HG02623 (cell line): Measurements from ENCODE around the gene AUTS2.

Source experiments
- ATAC-seq: cut with Tn5 transposase; IDR thresholded peaks from one replicate; pipeline ENCODE4 v1.9.1; 2021; ENCODE audit warnings: moderate library complexity; ENCODE audit not compliant: unreplicated experiment

The AUTS2 gene

GRCh38 chr7:70497793-70498192 lies 899.5 kb downstream of the AUTS2 start:
- ATAC-seq: no peak

- no peak for ATAC-seq
These were observed 900.1 kb downstream of the AUTS2 start for GRCh38 chr7:70498232-70498992.

DNA sequence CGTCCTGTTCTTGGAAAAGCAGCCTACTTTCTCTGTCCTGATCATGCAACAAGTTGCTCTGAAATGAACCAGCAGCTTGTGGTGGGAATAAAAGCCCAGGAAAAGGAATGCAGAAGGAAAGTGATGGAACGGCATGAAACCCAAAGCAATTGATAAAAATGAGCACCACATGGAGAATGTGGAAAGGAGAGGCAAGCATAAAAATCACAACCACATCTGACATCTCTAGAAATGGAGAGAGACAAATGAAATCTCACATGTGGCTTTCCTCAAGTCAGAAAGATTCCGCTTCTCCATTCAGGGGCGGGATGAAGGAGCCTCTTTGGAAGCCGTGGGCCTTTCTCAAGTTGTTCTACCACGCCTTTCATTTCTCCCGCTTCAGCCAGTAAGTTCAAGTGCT lies 902.0 kb downstream of the AUTS2 start:
- no peak for ATAC-seq

DNA sequence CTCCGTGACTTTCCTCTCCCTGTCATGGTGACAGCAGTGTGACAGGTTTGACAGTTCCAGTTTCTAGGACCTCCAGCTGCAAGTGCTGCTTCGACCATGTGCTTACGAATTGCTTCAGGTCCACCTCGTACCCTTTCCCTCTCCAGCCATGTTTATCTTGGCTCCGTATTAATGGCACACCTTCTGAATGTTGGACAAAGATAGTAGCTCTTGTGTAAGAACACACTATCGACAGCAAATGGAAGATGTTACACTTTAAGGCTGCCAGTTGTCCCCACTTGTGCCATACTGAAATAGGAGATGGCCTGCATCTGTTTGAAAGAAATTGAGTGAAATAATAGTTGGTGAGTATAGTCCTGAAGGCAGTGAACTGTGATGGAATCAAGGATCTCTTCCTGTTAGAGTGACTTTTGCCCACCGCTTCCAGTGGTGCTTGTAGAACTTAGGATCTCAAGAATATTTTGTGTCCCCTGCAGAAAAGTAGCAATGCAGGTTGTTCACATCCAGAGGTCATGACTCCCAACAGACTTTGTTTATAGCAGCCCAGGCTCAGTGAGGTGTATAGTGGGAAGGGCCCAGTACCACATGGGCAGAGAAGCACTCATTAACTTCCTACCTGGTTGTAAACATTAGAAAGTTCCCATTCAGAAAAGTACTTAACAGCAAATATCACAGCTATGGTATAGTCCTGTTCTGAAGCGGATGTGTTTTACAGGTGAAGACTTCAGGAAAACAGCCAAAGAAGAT lies 904.0 kb downstream of the AUTS2 start:
- ATAC-seq: no peak

DNA sequence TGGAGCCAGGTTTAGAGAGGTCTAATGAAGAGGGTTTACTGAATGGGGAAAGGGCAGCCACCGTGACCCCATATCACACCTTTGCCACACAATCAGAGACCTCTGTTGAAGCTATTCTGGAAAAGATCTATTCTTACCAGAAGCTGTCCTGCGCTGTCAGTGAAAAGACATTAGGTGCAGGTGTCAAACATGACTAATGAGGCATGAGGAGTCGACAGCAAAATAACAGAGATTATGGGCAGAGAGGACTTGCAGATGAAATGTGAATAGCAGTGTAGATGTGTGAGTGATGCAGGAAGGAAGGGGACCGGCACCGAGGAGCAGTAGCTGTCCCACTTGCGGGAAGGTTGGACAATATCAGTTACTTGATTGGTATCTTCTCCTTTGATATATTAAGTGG lies 906.0 kb downstream of the AUTS2 start:
- no peak for ATAC-seq

DNA sequence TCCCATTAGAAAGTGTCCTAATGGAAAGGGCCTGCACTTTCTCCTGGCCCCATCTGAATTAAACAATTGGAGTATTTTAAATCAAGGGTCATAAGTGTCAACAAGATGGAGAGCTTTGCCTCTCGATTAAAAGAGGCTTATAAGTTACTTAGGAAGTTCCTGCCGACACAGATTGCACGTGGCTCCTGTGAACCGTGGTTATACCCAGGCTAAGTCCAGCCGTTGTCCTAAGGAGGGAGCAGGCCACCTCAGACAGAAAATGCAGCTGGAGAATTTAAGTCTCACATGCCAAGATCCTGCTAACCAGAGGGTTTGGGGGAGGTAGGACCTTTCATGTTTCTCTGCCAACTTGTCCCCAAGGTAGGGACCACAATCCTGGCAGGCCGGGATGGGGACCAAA lies 907.2 kb downstream of the AUTS2 start:
- no peak for ATAC-seq

DNA sequence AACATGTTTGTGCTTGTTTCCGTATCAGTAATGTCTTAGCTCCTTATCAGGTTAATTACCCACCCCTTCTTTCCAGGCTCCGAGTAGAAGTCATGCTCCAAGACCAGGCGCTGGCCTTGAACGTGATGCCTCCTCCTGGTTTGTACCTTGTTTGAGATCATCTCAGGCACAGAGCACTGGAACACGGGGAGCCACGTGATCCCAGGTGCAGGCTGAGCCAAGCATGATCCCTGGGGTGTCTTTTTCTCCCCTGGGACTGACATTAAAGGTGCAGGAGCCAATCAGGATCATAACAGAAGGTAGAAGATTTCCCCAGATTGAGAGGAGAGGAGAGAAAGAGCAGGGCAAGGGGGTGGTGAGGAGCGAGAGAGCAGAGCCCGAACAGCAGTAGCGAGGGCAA lies 907.6 kb downstream of the AUTS2 start:
- no peak for ATAC-seq

GRCh38 chr7:70506434-70506833 lies 908.2 kb downstream of the AUTS2 start:
- no peak for ATAC-seq

GRCh38 chr7:70512144-70512543 lies 913.9 kb downstream of the AUTS2 start:
- no peak for ATAC-seq

DNA sequence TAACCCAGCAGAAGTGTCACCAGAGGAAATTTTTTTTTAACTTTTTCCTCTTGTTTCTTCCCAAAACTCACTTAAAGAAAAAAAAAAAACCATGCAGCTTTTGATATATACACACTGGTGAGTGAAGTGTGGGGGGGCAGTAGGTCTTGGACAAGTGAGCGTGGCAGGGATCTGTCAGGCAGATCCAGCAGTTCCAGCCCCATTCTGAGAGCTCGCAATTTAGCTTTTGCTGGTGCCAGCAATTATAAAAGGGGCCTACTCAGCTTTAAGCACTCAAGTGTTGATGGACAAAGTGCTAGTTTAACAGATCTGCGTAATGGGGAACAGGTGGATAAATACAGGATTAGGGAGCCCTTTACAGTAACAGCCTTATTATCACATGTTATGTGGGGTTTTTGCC lies 914.5 kb downstream of the AUTS2 start:
- ATAC-seq: no peak

DNA sequence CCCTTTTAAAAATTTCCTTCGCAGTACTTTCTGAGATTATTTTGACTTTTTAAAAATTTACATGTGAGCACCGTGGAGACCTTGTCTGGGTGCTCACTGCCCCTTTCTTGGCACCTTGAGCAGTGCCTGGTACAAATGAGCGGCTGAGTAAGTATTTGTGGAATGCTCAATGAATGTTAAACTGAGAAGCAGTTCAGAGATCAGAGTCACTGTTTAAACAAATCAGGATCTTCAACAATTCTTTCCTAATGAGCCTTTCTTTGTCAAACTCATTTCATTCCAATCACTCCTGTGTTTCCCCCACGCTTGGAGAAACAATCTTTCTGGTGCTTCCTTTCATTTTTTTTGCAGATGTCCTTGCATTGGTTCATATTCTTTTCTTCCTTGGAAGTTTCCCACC lies 922.3 kb downstream of the AUTS2 start:
- no peak for ATAC-seq

- no peak for ATAC-seq
These were observed 925.1 kb downstream of the AUTS2 start for GRCh38 chr7:70523249-70523988.

- no peak for ATAC-seq
These were observed 925.7 kb downstream of the AUTS2 start for GRCh38 chr7:70523989-70524351.

DNA sequence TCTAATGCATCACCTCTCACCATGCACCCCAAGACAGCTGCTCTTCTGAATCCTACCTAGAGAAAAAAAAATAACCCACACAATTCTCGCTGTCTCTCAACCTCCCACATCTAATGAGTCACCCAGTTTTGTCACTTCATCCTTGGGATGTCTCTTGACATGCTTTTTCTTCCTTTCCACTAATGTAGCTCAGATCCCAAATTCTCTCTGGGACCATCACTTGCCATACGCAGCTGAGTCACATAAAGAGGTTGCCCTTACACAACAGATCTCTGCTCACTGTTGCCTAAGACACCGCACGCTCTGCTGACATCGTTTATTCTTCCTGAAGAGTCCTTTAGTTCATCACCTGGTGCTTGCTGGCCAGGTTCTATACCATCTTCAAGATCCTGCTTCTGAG lies 927.7 kb downstream of the AUTS2 start:
- ATAC-seq: no peak

GRCh38 chr7:70527520-70528115 lies 929.3 kb downstream of the AUTS2 start:
- ATAC-seq: no peak

DNA sequence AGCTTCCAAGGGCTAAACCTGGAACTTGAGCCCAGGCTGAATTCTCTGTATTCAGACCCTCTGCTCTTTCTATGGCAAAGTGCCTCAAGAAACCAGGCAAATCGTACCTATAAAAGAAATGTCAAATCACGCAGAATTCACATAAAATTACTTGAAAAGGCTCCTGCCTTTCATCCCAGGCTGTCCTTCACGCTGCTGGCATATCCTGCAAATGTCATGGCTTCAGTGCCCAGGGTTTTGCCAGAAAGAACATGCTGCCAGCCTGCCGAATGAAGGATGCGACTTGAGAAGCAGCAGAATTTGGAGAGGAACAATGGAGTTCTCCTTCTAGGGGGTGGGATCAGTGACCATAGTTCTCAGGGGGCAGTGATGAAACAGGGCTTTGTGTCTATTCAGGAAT lies 931.2 kb downstream of the AUTS2 start:
- no peak for ATAC-seq

DNA sequence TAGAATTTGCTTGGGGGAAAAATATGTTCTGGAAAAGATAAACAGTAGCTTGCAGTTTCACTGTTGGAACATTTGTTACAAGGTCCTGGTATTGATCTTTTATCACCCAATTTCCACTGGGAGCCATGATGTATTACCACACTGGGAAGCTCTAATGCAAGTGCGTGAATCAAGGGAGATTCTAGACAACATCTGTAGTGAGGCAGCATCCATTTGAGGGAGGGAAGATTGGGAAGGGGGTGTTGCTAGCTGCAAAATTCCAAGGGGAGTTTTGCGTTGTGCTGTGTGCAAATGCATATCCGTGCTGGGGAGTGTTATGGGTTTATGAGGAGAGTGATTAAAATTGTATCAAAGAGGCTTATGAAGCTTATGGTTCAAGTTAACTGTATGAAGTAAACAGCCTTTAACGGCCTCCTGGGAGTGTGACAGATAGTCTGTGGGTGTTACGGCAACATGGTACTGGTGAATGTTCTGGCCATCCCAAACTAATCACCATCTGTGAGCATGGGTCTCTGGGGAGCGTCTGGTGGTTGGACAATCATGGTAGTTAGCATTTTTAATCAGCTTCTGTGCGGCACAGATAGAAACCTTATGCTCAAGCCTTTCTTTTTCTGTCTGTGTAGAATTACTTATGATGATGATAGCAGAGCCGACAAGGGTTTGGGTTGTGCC lies 931.8 kb downstream of the AUTS2 start:
- ATAC-seq: no peak

- ATAC-seq: no peak
These were observed 935.3 kb downstream of the AUTS2 start for GRCh38 chr7:70533614-70534013.

GRCh38 chr7:70539205-70539604 lies 940.9 kb downstream of the AUTS2 start:
- ATAC-seq: no peak

DNA sequence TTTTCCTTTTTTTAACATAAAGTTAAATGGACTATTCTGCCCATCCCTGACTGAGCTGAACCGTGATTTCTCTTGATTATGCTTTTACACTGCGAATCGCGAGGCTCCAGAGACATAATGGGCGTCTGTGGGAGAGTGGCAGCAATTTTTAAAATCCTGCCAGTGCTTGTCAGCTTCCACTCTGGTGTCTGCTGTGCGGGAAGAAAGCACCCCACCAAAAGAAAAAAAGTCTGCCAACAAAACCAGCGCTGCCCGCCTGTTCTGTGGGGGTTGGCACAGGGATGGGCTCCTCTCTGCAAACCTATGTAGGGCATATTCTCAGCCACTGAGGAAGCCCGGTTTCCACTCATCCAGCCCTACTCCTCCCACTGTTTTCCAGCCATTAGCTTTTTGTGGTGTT lies 941.3 kb downstream of the AUTS2 start:
- ATAC-seq: no peak

DNA sequence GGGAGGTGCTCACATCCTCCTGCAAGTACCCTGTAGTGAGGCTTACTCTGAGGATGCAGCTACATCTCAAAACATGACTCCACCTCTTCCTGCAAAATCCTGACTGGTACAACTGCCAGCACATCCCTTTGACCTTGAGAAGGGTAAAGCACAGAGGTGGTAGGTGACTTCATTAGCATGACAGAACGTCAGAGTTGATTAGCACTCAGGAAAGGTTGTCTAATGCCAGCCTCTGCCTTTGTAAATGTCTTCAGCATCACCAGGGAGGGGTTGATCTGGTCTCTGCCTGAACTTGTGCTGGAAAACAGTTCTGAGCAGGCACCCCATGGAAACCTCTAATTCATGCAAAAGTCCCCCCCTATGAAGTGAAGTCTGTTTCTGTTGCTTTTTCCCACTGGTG lies 942.4 kb downstream of the AUTS2 start:
- no peak for ATAC-seq
